HAP-1 (cell line): ENCODE results near the gene LPIN3.

Source experiments
- DNase-seq, 2 experiments: peaks; one replicate each; pipeline ENCODE4 v3.0.0-alpha.2; 2016 to 2020; ENCODE audit warnings: low spot score in 2 of 2
- H3K27me3 ChIP-seq: fragments of 250-450 bp; sonication (Bioruptor Pico); 2 replicates; pipeline ENCODE4 v1.5.1; 2020; ENCODE audit warnings: low read depth, mild to moderate bottlenecking, moderate library complexity
- H3K36me3 ChIP-seq: fragments of 250-450 bp; sonication (Bioruptor Pico); replicated peaks from 2 replicates; pipeline ENCODE4 v1.5.1; 2020; ENCODE audit warnings: mild to moderate bottlenecking
- H3K4me1 ChIP-seq: fragments of 250-450 bp; sonication (Bioruptor Pico); 2 replicates; pipeline ENCODE4 v1.5.1; 2020; ENCODE audit warnings: mild to moderate bottlenecking
- H3K4me3 ChIP-seq: fragments of 250-450 bp; sonication (Bioruptor Pico); 2 replicates; pipeline ENCODE4 v1.5.1; 2020; ENCODE audit warnings: mild to moderate bottlenecking, moderate library complexity
- H3K9me3 ChIP-seq: fragments of 250-450 bp; sonication (Bioruptor Pico); 2 replicates; pipeline ENCODE4 v1.5.1; 2020; ENCODE audit warnings: mild to moderate bottlenecking, moderate library complexity
- in situ Hi-C: fragments of 300-500 bp; cut with MboI; formaldehyde crosslinking; loops from 3 replicates; pipeline ENCODE4 v1.14.3; 2020; ENCODE audit warnings: low sequenced_read_pairs, inconsistent platforms, mixed read lengths

The LPIN3 gene

DNA sequence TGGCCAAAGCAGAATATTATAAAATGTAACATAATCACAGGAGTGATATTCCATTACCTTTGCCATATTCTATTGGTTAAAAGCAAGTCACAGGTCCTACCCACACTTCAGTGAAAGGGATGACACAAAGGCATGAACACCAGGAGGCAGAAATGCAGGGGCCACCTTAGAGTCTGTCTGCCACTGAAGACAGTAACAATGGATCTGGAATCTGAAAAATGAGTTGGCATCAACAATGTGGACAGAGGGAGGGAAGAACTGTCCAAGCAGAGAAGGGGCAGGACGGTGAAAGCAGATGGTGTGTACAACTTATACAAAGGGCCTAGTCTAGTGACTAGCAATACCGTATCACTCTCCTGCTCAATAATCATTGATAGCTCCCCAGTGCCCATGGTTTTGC, 6.6 kb upstream of the LPIN3 start:
- Histone ChIP-seq H3K9me3 (no peaks in the 10 kb centered on the region), H3K36me3 (no peaks in the 10 kb centered on the region), H3K4me3 (no peak overlapping the region), H3K27me3 (no peaks in the 10 kb centered on the region), H3K4me1 (no peaks in the 10 kb centered on the region)
- no peak for DNase-seq
- in situ Hi-C loops: no loop called here

DNA sequence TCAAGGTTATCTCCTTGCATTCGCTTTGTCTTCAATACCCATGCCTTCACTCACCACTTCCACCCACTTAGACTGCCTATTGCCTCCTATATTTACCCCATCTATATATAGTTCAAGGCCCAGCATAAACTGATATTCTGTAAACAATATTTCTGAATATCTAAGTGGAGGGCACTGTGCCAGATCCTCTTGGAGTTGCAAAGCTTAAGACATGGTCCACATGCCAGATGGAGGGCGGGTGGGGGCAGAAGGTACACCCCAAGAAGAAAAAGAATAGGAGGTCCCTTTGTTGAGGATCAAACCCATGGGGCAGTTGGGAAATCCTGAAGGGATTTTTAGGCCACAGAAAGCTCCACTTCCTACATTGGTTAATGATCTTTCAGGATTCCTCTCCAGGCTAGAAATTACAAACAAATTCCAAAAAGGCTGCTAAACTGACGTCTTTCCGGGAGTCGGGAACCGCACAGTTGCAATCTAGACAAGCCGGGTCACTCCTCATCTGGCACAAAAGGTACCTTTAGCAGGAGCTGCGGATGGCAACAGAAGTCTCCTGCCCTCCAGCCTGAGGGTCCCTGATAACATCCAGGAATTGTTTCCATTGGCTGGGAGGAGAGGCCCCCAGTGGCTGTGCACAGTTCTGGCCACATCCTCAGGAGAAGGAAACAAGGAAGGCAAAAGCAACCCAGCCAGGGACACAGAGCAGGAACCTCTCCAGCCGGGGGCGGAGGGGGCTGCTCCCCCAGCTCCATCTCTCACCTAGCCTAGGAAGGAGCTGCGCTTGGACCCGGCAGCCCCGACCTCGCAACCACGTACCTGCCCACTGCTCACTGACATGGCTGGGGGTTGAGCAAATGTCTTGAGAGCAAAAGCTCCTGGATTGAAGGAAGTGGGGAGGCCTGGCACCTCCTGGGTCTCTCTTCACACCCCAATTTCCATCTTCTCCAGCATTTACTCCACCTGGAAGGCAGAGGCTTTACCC, 5.9 kb upstream of the LPIN3 start:
- Histone ChIP-seq H3K27me3 (no peaks in the 10 kb centered on the region), H3K4me3 (no peak overlapping the region), H3K4me1 (no peaks in the 10 kb centered on the region; the same call in 1 of the 2 replicates), H3K9me3 (no peaks in the 10 kb centered on the region), H3K36me3 (no peaks in the 10 kb centered on the region)
- in situ Hi-C loops: no loop called here
- no peak for DNase-seq

DNA sequence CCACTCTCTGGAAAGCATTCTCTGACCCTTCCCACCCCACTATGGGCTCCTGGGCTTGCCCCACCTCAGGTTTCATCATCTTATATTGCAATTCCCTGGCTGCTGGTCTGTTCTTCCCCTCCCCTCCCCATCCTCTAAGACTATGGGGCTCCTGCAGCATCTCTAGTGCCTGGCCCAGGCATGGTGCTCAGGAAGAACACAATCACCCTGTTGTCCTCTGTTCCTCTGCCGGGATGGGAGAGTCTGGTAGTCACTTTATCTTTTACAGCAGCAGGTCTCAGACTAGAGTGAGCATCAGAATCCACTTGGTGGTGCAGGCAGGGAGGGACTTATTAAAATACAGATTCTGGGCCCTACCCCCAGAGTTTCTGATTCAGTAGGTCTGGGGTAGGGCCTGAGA, 5.0 kb upstream of the LPIN3 start:
- no peaks in the 10 kb centered on the region for H3K36me3 ChIP-seq
- in situ Hi-C loops: no loop called here

DNA sequence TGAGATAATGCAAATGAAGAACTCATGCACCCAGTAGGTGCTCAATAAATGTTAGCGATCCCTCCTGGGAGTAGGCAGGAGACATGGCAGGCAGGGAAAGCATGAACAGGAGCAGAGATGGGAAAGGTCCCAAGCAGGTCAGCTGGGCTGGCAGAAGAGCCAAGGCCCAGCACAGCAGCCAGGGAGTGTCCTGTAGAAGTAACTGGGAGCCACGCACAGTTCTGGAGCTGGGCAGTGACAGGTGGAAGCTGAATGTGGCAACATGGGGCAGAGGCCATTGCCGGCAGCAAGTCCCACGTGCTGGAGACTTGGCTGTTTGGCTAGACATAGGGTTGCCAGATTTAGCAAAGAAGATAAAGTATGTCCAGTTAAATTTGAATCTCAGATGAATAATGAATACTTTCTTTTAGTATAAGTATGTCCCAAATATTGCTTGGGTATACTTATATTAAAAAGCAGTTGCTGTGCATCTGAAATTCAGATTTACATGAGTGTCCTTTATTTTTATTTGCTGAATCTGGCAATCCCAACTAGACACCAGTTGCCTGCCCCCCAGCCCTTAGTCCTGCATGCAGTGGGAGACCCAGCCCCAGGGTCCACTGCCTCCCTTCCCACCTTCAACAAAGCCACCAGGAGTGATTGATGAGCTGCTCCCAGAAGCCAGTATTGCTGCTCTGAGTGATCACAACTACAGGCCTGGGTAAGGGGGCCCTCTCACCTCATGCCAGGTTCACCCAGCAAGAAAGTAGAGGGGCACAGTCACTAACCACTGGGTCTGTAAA, 3.7 kb upstream of the LPIN3 start:
- peak in 1 of 2 experiments; percentile 1 for DNase-seq
- Histone ChIP-seq H3K9me3 (no peaks in the 10 kb centered on the region), H3K4me1 (peaks cover 13% of the 10 kb centered on the region), H3K4me3 (no peak overlapping the region), H3K36me3 (no peaks in the 10 kb centered on the region), H3K27me3 (no peaks in the 10 kb centered on the region)
- in situ Hi-C loops: no loop called here

More for the DNA sequence above, 5.0 kb upstream of the LPIN3 start:
- no peak for DNase-seq
- Histone ChIP-seq H3K9me3 (no peaks in the 10 kb centered on the region), H3K27me3 (no peaks in the 10 kb centered on the region), H3K4me3 (no peak overlapping the region), H3K4me1 (peaks cover 5% of the 10 kb centered on the region; the same call in 1 of the 2 replicates)

DNA sequence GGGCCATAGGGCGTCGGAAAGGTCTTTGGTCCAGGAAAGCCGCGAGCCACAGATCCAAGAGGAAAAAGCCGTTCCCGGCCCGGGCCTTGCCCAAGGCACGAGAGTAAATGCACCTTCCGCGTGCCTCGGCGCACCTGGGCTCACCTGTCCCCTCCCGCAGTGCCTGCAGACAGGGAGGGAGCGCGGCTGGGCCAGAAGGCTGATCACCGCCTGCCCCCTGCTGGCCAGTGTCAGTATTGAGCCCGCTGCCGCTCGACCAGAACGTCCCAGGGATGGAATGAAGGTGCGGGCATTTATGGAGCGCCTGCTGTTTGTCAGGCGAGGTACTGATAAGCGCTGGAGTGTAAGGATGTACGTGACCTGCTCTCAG, 679 bp upstream of the LPIN3 start:
- Histone ChIP-seq H3K4me1 (peaks cover 13% of the 10 kb centered on the region), H3K27me3 (no peaks in the 10 kb centered on the region), H3K9me3 (no peaks in the 10 kb centered on the region), H3K4me3 (peak overlapping the region; percentile 33), H3K36me3 (no peaks in the 10 kb centered on the region)
- in situ Hi-C loops: loop anchor here (5.0 to 10.0 kb wide), 2 partner anchors 163 to 375 kb away; no protein-coding TSS in a partner anchor
- DNase-seq: peak; percentile 66 to 90

DNA sequence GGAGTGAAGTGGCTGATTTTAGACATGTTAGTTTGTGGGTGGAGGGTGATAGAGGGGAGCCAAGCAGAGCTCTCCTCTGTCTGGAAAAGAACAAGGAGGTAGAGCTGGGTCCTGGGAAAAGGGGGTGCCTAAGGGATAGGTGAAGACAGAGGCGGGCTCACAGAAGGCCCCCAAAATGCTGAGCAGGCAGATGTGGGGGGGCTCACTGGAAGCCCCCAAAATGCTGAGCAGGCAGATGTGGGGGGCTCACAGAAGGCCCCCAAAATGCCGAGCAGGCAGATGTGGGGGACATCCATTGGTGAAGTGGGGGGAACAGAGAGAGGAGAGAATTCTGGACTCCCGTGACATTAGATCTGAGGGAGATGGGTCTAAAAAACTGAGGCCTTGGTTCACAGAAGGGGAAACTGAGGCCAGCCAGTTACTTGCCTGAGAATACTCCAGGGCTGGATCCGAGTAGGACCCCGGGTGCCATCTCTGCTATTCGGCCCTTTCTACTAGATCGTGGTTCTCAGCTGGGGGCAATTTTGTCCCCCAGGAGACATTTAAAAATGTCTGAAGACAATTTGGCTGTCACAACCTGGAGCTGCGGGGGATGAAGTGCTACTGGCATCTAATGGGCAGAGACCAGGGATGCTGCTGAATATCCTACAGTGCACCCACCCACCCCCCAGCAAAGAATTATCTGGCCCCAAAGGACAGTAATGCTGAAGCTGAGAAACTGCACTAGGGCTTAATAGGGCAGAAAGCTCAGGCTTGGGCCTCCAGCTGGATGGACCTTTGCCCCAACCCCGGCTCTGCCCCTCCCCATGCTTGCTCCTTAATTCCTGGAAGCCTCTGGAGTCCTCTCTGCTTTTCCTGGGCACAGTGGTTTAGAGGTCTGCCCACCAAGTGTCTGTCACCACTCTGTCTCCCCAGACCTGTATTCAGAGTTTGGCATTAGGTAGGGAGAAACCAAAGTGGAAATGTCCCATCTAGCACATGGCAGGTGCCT, 2.1 kb downstream of the LPIN3 start:
- no peaks in the 10 kb centered on the region for H3K36me3 ChIP-seq
- H3K4me3 ChIP-seq: no peak overlapping the region
- peak in 1 of 2 experiments; percentile 2 for DNase-seq
- no peaks in the 10 kb centered on the region for H3K9me3 ChIP-seq
- no peaks in the 10 kb centered on the region for H3K27me3 ChIP-seq
- in situ Hi-C loops: loop anchor here (5.0 to 10.0 kb wide), 2 partner anchors 165 to 378 kb away; no protein-coding TSS in a partner anchor
- H3K4me1 ChIP-seq: peaks cover 13% of the 10 kb centered on the region

DNA sequence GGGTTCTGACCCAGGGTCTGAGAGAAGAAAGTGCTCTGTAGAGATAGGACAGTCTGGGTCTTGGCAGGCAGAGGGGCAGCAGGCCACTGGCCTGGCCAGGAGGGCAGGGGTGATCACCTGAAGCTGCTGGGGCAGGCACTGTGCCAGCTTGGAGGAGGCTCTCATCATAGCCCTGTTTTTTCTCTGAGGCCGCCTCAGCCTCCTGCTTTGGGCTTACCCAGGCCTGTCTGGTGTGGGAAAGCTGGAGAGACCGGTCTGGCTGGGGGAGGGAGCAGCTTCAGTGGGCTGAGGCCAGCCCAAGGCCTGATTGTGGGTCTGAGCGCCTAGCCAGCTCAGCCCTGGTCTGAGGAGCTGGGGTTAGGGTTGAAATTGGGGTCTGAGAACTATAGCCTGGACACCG, 3.9 kb downstream of the LPIN3 start:
- DNase-seq: peak in 1 of 2 experiments; percentile 1
- Histone ChIP-seq H3K27me3 (no peaks in the 10 kb centered on the region), H3K9me3 (no peaks in the 10 kb centered on the region), H3K4me3 (no peak overlapping the region), H3K36me3 (no peaks in the 10 kb centered on the region), H3K4me1 (peaks cover 13% of the 10 kb centered on the region)
- in situ Hi-C loops: loop anchor here (5.0 to 10.0 kb wide), 2 partner anchors 167 to 380 kb away; no protein-coding TSS in a partner anchor

DNA sequence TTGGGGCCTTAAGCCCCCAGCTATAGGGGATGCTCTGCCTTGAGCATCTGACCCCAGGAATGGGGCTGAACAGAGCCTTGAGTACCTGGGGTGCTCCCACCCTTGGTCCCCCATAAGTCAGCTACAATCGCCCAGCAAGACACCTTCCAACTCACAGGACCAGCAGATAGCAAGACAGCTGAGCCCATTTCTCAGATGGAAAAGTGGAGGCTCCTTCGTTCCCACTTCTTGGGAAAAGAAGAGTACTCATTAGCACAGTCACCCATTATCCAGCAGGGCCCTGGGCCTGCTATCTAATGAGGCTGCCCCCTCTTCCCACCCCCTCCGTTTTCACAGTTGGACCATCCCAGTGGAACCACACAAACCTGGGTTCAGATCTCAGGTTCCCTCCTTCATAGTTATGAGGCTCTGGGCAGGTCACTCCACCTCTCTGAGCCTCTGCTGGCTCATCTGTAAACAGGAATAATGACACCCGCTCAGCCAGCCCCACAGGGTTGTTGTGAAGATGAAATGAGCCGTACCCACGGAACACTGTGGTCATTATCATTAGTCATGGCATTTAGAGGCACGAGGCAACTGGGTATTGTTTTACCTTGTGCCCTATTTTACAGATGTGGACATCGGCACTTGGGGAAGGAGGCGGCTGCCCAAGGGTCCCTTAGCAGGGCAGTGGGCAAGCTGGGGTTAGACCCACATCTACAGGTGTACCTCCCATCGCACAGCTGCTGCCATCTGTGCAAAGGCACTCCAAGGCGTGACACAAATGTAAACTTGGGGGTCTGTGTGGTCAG, 4.5 kb downstream of the LPIN3 start:
- Histone ChIP-seq H3K36me3 (no peaks in the 10 kb centered on the region), H3K4me1 (peaks cover 9% of the 10 kb centered on the region), H3K27me3 (no peaks in the 10 kb centered on the region), H3K9me3 (no peaks in the 10 kb centered on the region), H3K4me3 (no peak overlapping the region)
- no peak for DNase-seq
- in situ Hi-C loops: loop anchor here (5.0 to 10.0 kb wide), 2 partner anchors 168 to 380 kb away; no protein-coding TSS in a partner anchor

DNA sequence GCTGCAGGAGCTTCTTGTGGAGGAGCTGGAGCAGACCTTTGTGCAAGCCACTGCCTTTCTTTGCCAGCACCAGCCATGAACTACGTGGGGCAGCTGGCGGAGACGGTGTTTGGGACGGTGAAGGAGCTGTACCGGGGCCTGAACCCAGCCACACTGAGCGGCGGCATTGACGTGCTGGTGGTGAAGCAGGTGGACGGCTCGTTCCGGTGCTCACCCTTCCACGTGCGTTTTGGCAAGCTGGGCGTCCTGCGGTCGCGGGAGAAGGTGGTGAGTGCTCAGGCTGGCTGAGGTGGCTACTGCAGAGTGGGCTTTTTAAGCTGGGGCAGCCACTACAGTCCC, 5.1 kb downstream of the LPIN3 start:
- Histone ChIP-seq H3K36me3 (no peaks in the 10 kb centered on the region), H3K27me3 (no peaks in the 10 kb centered on the region), H3K4me1 (peaks cover 7% of the 10 kb centered on the region), H3K9me3 (no peaks in the 10 kb centered on the region), H3K4me3 (no peak overlapping the region)
- in situ Hi-C loops: loop anchor here (10.0 kb wide), 1 partner anchor 381 kb away; no protein-coding TSS in a partner anchor
- peak in 1 of 2 experiments; percentile 1 for DNase-seq

DNA sequence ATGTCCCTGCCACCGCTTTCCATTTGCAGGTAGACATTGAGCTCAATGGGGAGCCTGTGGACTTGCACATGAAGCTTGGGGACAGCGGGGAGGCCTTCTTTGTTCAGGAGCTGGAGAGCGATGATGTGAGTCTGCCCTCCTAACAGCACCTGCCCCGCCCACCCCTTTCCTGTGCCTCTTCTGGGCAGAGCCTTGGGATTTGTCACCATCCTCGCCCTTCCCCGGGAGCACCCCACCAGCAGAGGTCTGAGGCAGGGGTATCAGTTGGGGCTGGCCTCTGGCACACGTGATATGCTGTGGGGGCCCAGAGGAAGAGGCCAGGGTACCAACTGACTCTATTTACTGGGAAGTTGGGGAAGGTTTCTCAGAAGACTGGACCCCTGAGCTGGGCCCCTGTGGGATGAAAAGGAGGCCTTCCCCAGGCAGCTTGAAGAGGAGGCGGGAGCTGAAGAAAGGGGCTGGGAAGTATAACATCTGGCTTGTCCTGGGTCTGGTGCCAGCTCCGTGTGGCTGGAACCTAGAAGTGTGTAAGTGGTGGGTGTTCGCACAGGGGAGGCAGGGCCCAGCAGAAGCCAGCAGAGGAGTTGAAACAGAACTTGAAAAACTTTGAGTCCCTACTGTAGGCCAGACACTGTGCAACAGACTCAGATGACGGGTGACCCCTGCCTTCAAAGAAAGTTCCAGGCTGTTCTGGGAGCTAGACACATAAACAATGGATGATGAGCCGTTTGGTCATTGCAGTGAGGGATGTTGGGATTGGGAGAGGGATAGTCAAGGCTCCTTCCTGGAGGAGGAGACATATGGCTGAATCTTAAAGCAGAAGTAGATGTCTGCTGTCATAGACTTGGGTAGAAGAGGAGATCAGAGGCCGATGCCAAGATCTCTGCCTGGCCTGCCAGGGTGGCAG, 7.2 kb downstream of the LPIN3 start:
- no peaks in the 10 kb centered on the region for H3K4me1 ChIP-seq
- in situ Hi-C loops: loop anchor here (10.0 kb wide), 1 partner anchor 383 kb away; no protein-coding TSS in a partner anchor
- H3K27me3 ChIP-seq: no peaks in the 10 kb centered on the region
- H3K9me3 ChIP-seq: no peaks in the 10 kb centered on the region
- no peak overlapping the region for H3K4me3 ChIP-seq
- peak in 1 of 2 experiments; percentile 1 for DNase-seq
- H3K36me3 ChIP-seq: no peaks in the 10 kb centered on the region

DNA sequence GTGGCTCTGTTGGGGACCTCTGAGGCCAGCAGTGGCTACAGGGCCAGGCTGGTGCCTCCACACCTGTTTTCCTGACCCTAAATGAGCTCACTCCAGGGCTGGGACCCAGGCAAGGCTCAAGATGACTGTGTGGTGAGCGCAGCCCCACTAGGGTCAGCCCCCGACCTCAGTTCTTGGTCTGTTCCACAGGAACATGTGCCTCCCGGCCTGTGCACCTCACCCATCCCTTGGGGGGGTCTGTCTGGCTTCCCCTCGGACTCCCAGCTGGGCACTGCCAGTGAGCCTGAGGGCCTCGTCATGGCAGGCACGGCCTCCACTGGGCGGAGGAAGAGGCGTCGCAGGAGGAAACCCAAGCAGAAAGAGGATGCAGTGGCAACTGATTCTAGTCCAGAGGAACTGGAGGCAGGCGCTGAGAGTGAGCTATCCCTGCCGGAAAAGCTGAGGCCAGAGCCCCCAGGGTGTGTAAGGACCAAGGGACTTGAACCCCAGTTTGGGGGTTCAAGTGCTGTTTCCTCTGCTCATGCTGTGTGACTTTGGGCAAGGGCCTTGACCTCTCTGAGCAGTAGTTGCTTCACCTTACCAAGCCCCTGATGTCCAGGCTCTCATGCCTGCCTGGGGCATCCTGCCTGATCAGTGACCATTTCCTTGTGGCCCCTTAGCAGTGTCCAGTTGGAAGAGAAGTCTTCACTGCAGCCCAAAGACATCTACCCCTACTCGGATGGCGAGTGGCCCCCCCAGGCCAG, 8.0 kb downstream of the LPIN3 start:
- in situ Hi-C loops: loop anchor here (10.0 kb wide), 1 partner anchor 384 kb away; no protein-coding TSS in a partner anchor
- DNase-seq: no peak
- H3K4me1 ChIP-seq: no peaks in the 10 kb centered on the region

More for the DNA sequence above, 8.0 kb downstream of the LPIN3 start:
- no peaks in the 10 kb centered on the region for H3K9me3 ChIP-seq
- H3K4me3 ChIP-seq: no peak overlapping the region
- no peaks in the 10 kb centered on the region for H3K27me3 ChIP-seq
- no peaks in the 10 kb centered on the region for H3K36me3 ChIP-seq
